OCI-M2 (cell line): ENCODE results near the gene KIF21B.

Experiments used
- DNase-seq: peaks from one replicate; lab custom pipeline; 2025; ENCODE audit not compliant: unreplicated experiment; lab: John Stamatoyannopoulos, UW

The KIF21B gene

DNA sequence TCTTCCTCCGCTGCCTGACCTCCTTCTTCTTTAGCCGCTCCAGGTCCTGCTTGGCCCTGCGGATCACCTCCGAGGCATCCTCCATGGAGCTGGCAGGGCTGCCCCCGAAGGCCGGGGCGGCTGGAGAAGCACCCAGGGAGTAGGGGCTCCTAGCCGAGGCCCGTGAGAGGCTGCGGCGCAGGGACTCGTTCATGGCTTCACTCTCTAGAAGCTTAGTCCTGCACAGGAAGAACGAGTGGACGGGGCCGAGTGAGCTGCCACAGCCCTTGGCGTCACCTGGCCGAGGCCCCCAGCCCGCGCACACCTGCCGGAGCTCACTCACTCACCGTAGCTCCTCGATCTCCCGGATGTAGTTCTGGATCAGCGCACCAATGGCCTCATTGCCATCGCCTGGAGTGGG is 23.1 kb downstream of the KIF21B start:
- no peak for DNase-seq

DNA sequence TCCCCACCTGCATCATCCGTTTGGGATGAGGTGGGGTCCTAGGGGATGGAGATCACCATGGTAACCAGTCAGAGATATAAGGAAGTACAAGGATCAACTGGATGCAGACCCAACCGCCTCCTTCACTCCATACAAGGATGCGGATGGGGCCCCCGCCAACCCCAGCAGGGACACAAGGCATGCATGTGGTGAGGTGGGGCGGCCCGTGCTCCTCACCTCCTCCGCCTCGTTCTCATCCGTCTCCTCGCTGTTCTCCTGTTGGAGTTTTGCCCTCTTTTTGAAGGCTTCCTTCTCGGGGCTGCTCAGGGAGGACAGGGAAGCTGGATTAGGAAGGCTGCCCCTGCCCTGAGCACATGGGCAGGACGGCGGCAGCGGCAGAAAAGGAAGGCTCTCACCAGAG is 23.8 kb downstream of the KIF21B start:
- DNase-seq: no peak

DNA sequence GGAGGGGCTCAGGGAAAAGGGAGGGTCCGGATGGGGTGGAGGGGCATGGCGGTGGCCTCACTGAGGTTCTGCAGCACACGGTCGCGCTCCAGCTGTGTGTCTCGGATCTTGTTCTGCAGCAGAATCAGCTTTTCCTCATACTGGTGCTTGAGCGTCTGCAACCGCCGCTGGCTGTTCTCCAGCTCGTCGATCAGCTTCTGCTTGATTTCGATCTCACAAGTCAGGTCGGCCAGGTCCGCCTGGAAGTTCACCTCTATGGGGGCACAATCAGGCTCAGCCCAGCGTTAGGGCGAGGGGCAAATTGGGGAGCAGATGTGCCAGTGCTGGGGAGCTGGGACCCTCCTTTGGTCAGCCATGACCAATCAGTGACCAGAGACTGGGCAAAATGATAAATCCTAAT is 25.2 kb downstream of the KIF21B start:
- DNase-seq: no peak

DNA sequence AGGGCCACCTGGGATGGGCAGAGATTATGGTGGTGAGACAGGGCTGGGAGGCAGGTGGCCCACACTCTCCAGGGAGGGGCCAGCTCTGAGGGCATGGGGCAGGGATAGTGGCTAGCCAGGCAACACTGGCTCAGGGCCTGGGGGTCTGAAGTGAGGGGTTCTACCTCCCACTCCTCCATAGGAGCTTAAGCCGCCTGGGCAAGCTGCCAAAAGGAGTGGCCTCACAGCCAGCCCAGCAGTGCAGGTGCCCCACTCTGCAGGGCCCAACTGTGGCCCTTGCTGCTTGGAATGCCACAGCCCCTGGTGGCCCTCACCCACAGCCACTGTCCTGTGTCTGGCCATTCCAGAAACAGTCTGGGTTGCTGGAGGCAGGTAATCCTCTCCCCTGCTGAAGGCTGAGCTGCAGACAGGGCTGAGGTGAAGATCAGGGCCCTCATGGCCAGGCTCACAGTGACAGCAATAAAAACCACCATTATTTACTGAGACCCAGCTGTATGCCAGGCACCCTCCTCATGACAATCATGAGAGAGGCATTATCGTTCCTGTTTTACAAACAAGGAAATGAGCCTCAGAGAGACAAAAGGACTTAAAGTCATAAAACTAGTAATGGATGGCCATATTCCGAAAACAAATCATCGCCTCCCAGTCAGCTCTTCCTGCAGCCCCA is 31.0 kb downstream of the KIF21B start:
- no peak for DNase-seq

DNA sequence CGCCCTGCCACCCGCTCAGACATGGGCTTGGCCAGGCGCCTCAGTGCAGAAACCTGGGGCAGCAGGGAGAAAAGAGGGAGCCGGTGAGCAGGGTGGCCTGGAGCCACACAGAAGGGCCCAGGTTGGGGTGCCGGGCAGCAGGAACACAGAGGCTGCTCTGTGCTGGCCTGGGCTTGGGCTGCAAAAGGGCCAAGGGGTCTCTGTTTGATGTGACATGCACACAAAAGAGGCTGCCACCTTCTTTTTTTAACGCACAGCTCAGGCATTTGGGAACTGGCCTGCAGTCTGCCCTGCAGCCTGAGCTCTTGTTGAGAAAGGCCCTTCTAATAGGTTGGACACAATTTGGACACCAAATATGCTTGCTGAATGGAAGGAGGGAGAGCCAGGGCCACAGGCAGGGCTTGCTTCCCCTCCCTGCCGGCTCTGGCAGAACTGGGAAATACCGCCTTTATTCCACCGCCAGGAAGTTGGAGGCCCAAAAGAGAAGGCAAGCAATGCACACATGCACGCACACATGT is 32.4 kb downstream of the KIF21B start:
- no peak for DNase-seq

DNA sequence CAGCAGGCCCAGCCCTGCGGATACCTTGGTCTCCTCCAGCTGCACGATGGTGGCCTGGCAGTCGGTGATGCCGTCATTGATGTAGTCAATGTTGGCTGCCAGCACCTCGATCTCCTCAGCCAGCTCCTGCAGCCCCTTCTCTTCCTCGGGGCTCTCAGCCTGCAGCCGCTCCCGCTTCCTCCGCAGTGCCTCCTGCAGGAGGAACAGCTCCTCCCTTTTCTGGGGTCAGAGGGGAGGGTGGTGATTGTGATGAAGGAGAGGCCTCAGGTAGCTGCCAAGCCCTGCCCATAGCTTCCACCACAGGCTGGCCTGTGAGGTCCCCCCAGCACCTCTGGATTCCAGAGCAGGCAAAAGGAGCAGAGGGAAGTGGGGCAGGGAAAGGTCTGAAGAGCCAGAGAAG is 33.4 kb downstream of the KIF21B start:
- no peak for DNase-seq

DNA sequence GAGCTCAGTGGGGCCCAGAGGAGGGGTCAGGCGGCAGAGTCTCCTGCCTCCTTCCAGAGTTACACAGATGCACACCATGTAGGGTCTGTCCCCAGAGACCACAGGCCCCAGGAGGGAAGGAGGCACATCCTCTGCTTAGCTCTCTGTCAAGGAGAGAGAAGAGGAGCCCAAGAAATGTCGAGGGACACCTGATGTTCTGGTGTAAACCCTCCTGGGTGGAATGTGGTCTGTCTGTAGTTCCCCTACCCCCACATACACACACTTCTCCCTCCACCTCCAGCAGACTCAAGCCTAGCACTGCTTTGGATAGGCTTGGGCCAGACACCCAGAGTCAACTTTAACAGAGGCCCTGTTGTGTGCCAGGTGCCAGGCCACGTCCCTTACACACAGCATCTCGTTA is 34.2 kb downstream of the KIF21B start:
- DNase-seq: no peak

DNA sequence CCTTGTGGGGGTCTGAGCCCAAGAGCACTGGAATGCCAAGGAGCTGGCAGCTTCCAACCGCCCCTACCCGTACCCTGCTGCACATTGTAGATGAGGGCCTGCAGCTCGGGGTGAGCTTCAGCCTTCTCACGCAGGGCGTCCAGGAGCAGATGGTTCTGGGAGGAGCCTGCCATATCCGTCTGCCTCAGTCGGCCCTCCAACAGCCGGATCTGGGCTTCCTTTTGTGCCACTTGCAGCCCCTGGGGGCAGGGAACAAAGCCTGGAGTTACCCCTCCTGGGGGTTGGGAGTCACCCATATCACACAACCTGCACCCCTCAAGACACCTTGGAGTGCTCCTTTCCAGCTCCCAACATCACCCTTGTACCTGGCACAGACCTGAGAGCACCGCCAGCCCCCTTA is 34.8 kb downstream of the KIF21B start:
- DNase-seq: no peak

DNA sequence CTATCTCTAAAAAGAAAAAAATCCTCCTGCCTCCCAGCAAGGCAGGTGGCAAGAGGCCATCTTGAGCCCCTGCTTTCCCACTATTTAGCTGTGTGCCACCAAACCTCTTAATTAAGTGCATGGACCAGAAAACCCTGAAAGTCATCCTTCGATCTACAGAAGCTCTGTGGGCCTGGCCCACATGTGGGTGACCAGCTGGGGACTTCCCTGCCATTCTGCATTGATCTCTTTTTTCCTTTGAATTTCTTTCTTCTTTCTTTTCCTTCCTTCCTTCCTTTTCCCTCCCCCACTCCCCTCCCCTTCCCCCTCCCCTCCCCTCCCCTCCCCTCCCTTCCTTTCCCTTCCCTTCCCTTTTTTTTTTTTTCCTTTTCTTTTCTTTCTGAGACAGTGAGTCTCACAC is 38.0 kb downstream of the KIF21B start:
- DNase-seq: no peak

DNA sequence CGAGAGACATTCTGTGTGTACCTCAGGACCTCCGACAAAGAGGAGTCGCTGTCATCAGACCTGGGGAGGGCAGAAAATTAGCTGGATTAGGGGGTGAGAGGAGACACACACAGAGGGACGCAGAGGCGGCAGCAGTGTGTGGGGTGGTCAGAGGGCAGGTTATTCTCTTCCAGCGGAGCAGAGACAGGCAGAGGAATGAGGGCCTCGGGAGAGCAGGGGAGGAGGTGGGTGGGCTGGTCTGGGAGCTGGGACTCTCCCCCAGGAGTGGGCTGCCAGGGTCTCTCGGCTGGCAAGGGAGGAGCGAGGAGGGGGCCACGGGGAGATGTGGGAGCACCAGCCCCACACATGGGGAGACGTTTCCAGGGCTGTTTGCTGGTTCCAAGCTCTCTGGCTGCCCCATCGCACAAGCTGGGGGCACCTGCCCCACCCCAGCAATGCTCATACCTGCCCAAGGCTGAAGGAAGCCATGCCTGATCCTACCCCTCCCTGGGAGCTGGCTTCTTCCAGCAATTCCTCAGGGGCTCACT is 40.4 kb downstream of the KIF21B start:
- DNase-seq: no peak

DNA sequence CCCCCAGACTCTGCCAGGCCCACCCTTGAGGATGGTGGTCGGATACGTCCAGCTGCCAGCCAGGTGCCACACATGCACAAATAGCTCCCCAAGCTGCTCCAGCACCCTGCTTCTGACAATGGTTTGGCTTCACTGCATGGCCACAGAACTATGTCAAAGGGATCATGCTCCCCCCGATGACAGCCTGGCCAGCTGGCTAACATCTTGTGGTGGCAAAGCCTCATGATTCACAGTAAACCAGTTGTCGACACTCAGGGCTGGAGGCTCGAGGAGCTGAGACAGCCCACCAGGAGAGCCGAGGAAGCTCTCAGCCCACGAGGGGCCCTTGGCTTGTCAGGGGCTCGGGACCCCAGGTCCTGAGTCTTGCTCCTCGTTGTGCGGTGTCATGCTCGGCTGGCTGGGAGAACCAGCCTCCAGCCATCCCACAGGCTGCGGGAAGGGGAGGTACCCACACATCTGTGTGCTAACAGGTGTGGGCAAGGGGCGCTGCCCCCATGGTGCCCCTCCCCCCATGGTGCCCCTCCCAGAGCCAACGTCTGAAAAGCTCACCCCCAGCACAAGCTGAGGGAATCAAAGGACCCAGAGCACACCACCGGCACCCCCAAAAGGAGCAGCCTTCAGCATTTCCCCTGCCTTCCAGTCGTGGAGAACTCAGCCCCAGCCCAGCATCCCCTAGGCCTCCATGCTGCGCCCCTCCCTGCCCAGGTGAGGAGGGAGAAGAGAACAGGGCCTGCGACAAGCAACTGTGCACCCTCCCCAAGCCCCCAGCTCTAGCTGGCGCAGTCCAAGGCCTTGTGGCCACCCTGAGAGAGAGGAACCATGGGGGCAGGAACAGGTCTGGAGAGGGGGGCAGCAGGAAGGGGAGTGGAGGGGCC is 41.2 kb downstream of the KIF21B start:
- DNase-seq: no peak

DNA sequence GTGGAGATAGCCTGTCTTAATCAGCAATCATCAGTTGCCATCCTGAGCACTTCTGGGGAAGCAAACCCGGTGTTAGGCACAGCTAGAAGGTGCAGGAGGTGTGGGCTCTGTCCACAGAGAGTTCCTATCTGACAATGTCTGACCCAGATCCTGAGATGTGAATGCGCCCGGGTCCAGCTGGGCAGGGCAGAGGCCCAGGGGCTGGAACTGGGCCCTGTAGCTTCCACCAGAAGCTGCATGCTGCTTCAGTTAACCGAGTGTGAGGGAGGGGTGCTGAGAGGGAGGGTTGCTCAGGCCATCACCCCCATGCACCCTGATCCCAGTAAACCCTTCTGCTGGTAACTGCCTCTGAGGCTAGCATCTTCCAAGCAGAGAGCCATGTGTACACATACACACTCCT is 42.2 kb downstream of the KIF21B start:
- no peak for DNase-seq

DNA sequence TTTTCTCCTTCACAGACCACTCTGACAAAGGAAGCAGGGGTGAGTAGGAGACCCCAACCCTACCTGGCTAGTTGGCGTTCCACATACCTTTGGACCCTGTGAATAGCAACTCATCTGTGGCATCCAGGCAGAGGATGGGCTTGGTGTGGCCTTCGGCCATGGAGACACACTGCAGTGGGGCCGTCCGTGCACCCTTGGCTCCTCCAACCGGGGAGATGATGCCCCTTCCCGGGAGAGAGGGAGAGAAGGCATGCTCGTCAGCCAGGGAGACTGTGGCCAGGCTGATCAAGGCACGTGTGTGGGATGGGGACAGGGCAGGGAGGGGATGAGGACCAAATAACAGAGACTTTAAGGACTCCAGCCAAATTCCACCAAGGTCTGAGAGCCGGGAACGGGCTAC is 42.6 kb downstream of the KIF21B start:
- no peak for DNase-seq

DNA sequence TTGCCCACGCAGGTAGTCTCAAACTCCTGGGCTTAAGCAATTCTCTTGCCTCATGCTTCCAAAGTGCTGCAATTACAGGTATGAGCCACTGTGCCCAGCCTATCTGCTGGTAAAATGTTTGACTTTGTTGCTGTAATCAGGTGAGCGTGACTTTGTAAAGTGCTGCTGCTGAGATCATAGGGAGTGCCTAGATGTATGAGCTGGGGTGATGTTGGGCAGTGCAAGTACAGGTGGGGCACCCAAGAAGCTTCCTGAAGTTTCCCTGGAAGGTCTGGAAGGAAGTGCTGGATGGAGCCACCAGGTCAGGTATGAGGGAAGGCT is 43.1 kb downstream of the KIF21B start:
- no peak for DNase-seq

DNA sequence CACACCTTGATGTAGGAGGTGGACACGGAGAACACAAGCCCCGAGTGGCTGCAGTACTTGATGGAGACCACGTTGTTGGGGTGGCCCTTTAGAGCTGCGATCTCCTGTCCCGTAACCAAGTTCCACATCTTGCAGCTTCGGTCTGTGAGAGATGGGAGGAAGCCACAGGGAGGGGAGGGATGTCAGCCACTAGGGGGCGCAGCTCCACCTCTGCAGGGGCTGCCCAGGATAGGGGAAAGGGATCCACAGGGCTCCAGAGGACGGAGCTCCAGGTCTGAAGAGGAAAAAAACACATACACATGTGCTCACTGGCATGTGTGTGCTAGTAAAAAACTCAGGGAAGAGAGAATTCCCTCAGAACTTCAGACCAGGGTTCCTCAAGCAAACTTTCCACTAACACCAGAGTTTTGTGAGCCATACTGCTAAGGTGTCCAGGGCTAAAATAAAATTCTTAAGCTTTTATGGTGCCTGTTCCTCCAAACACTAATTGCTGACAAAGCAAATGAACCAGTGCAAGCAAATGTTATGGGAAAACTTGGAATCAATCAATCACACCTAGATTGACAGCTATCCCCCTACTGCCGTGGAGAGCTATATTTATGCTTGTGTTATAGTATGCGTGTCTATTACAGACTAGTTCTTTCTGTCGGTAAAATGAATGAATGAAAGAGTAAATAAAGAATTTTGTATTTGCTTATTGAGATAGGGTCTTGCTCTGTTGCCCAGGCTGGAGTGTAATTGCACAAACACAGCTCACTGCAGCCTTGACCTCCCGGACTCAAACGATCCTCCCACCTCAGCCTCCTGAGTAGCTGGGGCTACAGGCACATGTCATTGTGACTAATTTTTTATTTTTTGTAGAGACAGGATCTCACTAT is 43.7 kb downstream of the KIF21B start:
- DNase-seq: no peak

DNA sequence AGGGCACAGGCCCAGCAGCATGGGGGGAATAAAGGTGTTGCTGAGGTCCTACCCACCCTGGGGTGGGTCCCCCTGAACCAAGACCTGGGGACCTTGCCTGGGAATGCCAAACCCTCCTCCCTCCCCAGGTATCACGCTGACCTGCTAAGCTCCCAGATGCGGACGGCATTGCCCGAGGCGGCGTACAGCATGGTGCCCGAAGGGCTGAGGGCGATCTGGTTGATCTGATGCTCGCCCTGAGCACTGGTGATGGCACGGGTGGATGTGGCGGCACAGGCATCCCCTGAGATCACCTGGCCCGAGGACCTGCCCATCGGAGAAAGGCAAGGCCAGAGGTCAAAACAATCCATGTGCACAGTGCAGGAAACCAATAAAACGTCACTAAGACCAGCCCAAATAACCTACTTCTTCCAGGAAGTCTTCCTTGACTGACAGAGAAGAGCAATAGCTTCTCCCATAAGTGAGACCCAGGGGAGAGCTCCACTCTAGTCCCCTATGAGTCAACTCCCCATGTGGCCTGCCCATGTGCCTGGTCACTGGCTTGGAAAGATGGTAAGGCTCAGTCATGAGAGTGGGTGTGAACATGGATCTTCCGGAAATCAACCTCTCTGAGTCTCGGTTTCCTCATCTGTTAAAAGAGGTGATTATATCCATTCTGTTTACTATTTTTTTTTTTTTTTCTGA is 46.3 kb downstream of the KIF21B start:
- no peak for DNase-seq

DNA sequence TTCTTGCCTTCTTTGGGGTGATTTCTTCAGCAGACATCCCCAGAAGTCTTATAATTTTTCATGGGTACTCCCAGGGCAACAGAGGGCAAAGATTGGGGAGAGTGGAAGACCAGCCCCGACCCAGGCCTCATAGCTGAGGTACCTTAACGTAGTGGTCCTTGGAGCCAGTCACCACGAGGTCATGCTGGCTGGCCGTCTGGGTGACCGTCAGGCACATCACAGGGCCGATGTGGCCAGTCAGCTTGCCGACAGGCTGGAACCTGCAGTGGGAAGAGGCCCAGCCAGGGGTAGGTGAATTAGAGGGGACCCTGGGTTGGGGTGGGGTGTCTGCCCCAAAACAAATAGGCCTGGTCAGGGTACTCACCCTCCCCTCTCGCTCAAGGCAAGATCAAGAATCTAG is 46.9 kb downstream of the KIF21B start:
- no peak for DNase-seq

DNA sequence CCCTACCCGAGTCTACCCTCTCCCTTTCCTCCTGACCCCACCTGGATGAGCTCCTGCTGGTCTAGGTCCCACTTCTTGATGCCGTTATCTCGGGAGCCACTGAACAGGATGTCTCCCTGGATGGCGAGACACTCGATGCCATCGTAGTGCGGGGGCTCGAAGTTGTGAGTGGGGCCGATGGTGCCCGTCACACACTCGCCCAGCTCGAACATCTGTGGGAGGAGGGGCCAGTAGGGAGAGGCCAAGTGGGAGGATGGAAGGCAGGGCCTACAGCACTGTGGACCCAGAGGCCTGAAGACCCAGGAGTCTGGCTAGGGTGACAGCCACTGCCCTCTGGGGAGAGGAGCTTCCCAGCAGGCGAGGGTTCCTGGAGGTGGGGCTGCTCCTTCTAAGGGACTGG is 48.1 kb downstream of the KIF21B start:
- DNase-seq: no peak

DNA sequence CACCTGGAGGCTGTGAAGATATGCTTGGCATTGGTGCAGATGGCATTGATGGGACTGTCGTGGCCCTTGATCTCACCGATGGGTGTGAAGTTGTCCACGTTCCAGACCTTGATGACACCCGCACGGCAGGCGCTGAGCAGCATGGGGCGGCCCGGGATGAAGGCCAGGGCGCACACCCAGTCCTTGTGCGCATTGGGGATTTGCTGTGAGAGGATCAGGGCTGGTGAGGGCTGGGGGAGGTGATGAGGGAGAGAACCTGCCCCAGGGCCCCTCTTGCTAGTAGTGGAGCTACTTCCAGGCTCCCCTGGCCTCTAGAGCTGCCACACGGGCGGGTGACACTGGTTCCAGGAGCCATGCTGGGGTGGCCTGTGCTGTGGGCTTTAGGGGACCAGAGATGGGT is 48.8 kb downstream of the KIF21B start:
- no peak for DNase-seq

DNA sequence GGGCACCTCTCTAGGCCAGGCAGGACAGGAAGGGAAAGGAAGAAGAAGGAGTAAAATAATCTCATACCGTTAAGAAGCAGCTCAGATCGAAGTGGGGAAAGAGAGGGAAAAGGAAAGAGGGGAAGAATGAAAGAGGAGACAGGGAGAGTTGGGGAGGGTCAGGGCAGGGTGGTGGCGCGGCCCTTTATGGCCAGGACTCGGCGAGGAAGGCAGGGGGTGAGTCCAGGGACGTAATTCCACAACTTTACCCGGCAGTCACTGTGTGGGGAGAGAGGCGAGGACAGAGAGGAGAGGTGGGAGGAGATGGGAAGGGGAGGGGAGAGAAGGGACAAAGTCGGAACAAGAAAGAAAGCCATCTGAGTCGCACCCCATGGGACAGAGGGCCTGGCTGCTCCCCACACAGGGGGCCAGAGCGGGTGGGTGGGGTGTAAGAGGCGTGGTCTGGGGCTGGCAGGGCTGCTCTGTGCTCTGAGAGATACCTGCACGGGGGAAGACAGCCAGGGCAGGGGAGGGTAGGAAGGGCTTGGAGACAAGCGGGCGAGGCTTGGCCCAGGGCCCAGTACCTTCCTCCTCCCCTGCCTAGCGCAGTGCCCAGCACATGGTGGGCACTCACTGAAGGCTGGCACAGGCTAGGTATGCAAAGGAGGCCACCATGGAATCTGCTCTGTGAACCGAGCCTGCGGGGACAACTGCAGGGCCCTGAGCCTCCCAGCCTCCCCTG is 49.4 kb downstream of the KIF21B start:
- DNase-seq: no peak
